Left ventricle myocardium inferior (tissue), 1 donor: Measurements from ENCODE around the gene SULT4A1. TPM values are rescaled to one million over a fixed set of nuclear protein-coding genes. Genes with fewer than 3 reads are reported as not detected.

ENCODE experiments used
- DNase-seq: peaks from one replicate; pipeline ENCODE4 v3.0.0-alpha.2; 2020
- H3K27ac ChIP-seq: fragments of 200-600 bp; replicated peaks from 2 replicates; pipeline ENCODE4 v1.8.0; 2021
- H3K27me3 ChIP-seq: fragments of 200-600 bp; 2 replicates; pipeline ENCODE4 v1.8.0; 2021; ENCODE audit warnings: low read depth
- H3K36me3 ChIP-seq: fragments of 200-600 bp; 2 replicates; pipeline ENCODE4 v1.8.0; 2021
- H3K4me1 ChIP-seq: fragments of 200-600 bp; 2 replicates; pipeline ENCODE4 v1.8.0; 2021
- H3K4me3 ChIP-seq: fragments of 200-600 bp; 2 replicates; pipeline ENCODE4 v1.8.0; 2021; ENCODE audit warnings: mild to moderate bottlenecking, moderate library complexity
- H3K9me3 ChIP-seq: fragments of 200-600 bp; replicated peaks from 2 replicates; pipeline ENCODE4 v1.8.0; 2021
- intact Hi-C: fragments of 100-400 bp; cut with micrococcal nuclease; formaldehyde crosslinking; loops from one replicate; pipeline ENCODE4 v1.11.0; 2022
- total RNA-seq: library from RNA; stranded (reverse); fragmentation: NEBNext Ultra II Directional; extraction: Animal tissue kit (Norgen Biotek cat#: 25700); gene quantifications from one replicate; pipeline ENCODE4 v1.2.1, GENCODE V29; 2021
- TF ChIP-seq, protein P1 (sequence below): fragments of 200-600 bp; IDR thresholded peaks from 2 replicates; pipeline ENCODE4 v1.8.0; 2021; ENCODE audit warnings: antibody characterized with exemption, mild to moderate bottlenecking, borderline replicate concordance
- donor health status: DM: no; HTN: yes; CAD: no; lungs with severe emphysema.

Gene SULT4A1
- total RNA-seq, 1 donor from 2014 or later: 0.08 TPM

- H3K36me3 ChIP-seq: no peaks in the 10 kb centered on the region
- H3K27me3 ChIP-seq: no peaks in the 10 kb centered on the region
- no peak for DNase-seq
- no peaks in the 10 kb centered on the region for H3K9me3 ChIP-seq
- peaks cover 26% of the 10 kb centered on the region for H3K4me1 ChIP-seq
- H3K4me3 ChIP-seq: peak overlapping the region; percentile 95
- H3K27ac ChIP-seq: peak overlapping the region; percentile 86
- intact Hi-C loops: no loop called here
- TF ChIP-seq, protein P1, sequence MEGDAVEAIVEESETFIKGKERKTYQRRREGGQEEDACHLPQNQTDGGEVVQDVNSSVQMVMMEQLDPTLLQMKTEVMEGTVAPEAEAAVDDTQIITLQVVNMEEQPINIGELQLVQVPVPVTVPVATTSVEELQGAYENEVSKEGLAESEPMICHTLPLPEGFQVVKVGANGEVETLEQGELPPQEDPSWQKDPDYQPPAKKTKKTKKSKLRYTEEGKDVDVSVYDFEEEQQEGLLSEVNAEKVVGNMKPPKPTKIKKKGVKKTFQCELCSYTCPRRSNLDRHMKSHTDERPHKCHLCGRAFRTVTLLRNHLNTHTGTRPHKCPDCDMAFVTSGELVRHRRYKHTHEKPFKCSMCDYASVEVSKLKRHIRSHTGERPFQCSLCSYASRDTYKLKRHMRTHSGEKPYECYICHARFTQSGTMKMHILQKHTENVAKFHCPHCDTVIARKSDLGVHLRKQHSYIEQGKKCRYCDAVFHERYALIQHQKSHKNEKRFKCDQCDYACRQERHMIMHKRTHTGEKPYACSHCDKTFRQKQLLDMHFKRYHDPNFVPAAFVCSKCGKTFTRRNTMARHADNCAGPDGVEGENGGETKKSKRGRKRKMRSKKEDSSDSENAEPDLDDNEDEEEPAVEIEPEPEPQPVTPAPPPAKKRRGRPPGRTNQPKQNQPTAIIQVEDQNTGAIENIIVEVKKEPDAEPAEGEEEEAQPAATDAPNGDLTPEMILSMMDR: no peak
Measured at GRCh38 chr22:43811777-43812148, 50.5 kb downstream of the SULT4A1 start.

- no peak for DNase-seq
- Histone ChIP-seq H3K27me3 (no peaks in the 10 kb centered on the region), H3K27ac (no peak overlapping the region), H3K36me3 (no peaks in the 10 kb centered on the region), H3K4me1 (no peaks in the 10 kb centered on the region), H3K9me3 (peaks cover 25% of the 10 kb centered on the region), H3K4me3 (no peak overlapping the region)
- intact Hi-C loops: no loop called here
- TF ChIP-seq, protein P1: no peak
Measured at GRCh38 chr22:43802897-43803495, 59.3 kb downstream of the SULT4A1 start.

- TF ChIP-seq, protein P1: no peak
- H3K27me3 ChIP-seq: no peaks in the 10 kb centered on the region
- no peak overlapping the region for H3K27ac ChIP-seq
- no peaks in the 10 kb centered on the region for H3K36me3 ChIP-seq
- peaks cover 8% of the 10 kb centered on the region for H3K4me1 ChIP-seq
- no peak for DNase-seq
- H3K4me3 ChIP-seq: no peak overlapping the region
- intact Hi-C loops: no loop called here
- peaks cover 25% of the 10 kb centered on the region for H3K9me3 ChIP-seq
Measured at GRCh38 chr22:43800970-43801369, 61.3 kb downstream of the SULT4A1 start.

- Histone ChIP-seq H3K4me1 (peaks cover 8% of the 10 kb centered on the region), H3K27me3 (no peaks in the 10 kb centered on the region), H3K27ac (no peak overlapping the region), H3K4me3 (no peak overlapping the region), H3K36me3 (no peaks in the 10 kb centered on the region), H3K9me3 (peaks cover 25% of the 10 kb centered on the region)
- DNase-seq: no peak
- TF ChIP-seq, protein P1: no peak
- intact Hi-C loops: no loop called here
Measured at GRCh38 chr22:43798492-43798891, 63.8 kb downstream of the SULT4A1 start.

GRCh38 chr22:43796567-43796966, 65.7 kb downstream of the SULT4A1 start:
- peaks cover 19% of the 10 kb centered on the region for H3K9me3 ChIP-seq
- TF ChIP-seq, protein P1: peak; percentile 54
- H3K27me3 ChIP-seq: no peaks in the 10 kb centered on the region
- no peak overlapping the region for H3K4me3 ChIP-seq
- no peak for DNase-seq
- H3K4me1 ChIP-seq: peaks cover 8% of the 10 kb centered on the region
- no peak overlapping the region for H3K27ac ChIP-seq
- intact Hi-C loops: no loop called here
- no peaks in the 10 kb centered on the region for H3K36me3 ChIP-seq
